GF-D8 (cell line): ENCODE results near the gene WDR4.
"Not testable (repeated sequence)": the region's sequence is repeated elsewhere in the genome, so short reads cannot be mapped to it uniquely, and the experiment has no call there.

Experiments used
- DNase-seq: peaks from one replicate; lab custom pipeline; 2025; lab: John Stamatoyannopoulos, UW

The WDR4 gene

DNA sequence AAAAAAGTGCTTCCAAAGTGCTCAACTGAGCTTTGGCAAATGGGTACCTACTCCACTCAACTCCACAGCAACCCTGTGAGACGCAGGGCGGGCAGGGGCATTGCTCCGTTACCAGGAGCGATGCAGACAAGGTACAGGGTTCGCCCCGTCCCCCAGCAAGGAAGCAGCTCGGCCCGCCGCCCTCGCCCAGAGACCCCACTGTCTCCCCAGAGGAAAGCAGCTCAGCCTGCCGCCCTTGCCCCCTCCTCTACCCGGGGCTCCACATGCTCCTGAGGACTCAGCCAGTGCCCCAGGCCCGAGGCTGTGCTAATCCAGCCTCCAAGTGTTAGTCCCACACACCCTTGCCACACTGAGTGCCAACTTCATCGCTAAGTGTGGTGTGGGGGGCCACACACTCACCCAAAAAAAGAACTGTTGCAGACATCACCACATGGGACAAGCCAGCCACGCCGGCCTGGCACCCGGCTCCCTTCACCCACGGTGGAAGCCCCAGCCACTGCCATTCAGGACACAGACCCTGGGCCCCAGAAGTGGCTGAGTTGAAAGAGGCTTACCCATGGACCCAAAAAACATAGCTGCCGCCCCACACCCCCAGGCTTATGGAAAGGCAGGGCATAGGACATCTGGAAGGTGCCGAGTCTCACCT, 26.3 kb downstream of the WDR4 start:
- no peak for DNase-seq

DNA sequence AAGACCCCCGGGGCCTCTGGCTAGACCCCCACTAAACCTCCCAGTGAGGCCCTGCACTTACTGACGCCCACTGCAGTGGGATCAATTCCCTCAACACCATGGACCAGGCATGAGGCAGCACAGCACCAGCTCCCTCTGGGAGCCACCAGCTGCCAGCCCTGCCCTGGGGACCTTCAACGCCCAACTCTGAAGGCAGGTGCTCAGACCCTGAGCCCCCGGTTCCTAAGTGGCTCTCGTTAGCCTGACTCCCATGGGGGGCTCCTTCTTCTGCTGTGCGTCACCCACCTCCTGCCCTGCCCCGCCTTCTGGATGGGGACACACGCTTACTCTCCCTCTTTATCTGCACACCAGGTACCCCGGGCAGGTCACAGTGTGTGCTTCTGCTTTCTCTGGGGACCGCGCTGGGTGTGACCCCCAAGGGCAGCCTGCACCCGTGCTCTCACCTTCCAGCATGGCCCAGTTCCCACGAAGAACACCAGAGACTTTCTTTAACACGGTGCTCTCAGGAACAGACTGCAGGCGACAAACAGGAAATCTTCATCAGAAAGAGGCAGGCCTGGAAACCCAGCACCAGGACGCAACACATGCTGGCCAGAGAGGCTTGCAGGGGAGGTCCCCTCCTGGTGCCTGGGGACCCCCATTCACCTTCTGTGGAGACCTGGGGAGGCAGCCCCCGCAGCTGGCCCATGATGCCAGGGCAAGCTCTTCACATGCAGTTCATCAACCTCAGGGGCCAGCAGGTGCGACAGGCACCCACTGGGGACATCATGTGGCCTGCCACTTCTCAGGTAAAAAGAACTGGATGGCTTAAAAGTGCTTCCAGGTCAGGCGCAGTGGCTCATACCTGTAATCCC, 27.3 kb downstream of the WDR4 start:
- no peak for DNase-seq

DNA sequence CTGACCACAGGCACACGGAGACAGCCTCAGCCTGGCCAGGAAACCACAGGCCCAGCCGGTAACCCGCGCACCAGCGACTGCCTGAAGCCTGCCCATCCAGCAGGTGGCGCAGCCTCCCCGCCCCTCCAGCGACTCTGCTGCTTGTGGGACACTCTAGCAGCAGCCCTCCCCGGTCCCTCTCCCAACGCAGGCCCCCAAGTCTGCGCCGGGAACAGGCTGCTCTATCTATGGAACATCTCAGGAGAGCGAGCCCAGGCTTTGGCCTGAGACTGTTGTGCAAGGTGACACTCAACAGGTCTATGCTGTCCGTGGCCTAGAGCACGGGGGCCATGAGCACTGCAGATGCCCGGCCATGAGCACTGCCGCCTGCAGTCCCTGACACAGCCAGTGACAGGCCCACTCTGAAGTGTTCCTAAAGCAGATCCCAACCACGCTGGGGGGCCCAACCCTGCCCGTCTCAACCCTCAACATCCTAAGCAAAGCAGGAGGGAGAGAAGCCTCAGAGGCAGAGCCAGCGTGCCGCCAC, 28.4 kb downstream of the WDR4 start:
- DNase-seq: no peak

DNA sequence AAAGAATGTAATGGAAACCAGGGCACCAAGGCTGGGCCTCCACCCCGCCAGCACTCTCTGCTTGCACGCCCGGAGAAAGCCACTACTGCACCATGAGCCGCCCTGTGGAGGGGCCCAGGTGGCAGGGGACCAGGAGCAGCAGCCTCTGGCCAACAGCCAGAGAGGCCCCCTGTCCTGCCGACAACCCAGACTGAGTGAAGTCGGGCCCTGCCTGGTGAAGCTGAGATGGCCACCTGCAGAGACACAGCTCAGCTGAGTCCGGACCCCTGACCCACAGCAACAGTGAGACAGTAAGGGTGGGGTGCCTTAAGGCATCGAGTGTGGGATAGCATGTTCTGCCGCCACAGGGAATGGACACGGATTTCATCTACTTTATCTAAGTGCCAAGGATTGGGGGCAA, 28.9 kb downstream of the WDR4 start:
- DNase-seq: no peak

DNA sequence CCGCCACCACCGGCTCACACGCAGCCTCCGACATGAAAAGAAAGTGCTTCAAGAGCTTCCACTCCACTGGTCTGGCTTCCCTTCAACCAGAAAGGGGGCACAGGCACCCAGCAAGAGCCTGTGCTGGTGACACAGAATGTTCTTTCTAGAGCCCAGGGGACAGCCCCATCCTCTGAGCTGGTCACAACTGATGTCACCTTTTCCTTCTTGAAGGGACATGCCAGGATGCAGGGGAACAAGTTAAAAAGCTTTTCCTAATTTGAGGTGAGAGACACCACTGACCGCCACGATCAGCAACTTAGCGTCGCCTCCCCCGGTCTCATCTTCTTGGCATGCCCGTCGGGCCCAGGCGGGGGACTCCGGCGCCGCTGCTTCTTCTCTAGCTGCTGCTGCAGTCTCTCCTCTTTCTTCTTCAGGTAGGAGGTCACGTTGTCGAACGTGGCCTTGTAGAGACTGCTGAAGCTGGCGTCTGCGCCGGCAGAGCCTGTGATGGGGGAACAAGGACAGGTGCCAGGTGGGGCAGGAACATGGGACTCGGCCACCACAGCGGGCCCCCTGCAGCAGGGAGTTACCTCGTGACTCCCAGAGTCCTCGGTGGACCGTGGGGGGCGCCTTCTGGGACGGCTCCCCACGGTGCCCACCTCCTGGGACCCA, 29.5 kb downstream of the WDR4 start:
- DNase-seq: no peak

DNA sequence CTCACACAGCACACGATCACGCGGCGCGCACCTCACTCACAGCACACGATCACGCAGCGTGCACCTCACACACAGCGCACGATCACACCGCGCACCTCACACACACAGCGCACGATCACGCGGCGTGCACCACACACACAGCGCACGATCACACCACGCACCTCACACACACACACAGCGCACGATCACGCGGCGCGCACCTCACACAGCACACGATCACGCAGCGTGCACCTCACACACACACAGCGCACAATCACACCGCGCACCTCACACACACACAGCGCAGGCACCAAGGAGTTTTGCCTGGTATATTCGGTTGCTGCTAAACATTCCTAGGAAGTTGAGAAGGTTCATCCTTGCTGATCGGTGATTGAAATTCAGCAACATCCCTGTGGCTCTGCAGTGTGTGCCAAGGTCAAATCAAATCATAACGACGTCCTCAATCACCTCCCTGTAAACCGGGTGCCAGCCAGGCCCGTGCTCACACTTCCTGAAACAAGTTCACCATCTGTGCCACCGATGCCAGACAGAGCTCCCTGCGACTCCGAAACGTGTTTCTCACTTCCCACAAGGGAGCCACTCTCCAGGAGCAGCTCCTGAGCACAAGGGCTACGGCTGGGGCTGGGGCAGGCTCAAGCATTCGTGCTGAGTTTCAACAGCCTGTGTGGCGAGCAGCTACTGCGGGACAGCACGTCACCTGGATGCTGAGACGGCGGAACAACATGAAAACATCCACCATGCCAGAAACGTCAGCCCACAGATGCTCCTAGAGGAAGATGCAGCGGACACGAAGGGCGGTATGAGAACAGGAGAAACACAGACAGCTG, 30.2 kb downstream of the WDR4 start:
- no peak for DNase-seq

DNA sequence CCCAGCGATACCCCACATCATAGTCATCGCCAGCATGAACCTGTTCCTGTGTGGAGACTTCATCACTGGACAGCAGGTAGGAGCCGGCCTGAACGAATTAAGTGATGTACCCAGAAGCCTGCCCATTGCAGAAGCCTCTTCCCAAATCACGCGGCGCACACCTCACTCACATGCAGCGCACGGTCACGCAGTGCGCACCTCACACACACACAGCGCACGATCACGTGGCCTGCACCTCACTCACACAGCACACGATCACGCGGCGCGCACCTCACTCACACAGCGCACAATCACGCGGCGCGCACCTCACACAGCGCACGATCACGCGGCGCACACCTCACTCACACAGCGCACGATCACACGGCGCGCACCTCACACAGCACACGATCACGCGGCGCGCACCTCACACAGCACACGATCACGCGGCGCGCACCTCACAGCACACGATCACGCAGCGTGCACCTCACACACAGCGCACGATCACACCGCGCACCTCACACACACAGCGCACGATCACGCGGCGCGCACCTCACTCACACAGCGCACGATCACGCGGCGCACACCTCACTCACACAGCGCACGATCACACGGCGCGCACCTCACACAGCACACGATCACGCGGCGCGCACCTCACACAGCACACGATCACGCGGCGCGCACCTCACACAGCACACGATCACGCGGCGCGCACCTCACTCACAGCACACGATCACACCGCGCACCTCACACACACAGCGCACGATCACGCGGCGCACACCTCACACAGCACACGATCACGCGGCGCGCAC, 31.0 kb downstream of the WDR4 start:
- DNase-seq: not testable (repeated sequence)

DNA sequence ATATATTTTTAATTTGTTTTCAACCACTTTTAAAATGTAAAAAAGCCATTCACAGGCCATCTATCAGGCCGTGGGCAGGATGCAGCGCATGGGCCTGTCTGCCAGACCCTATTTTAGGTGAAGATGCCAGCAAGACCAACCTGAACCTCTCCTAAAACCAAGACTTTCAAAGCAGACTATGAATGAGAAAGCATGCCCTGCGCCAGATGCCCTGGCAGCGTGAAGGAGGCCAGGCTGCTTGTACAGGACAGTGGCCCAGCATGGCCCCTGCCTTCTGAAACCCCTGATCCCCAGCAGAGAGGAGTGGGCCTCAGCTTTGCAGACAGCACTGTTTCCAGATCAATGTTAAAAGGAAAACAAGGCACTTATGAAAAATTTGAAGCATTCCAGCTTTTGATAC, 31.6 kb downstream of the WDR4 start:
- no peak for DNase-seq

DNA sequence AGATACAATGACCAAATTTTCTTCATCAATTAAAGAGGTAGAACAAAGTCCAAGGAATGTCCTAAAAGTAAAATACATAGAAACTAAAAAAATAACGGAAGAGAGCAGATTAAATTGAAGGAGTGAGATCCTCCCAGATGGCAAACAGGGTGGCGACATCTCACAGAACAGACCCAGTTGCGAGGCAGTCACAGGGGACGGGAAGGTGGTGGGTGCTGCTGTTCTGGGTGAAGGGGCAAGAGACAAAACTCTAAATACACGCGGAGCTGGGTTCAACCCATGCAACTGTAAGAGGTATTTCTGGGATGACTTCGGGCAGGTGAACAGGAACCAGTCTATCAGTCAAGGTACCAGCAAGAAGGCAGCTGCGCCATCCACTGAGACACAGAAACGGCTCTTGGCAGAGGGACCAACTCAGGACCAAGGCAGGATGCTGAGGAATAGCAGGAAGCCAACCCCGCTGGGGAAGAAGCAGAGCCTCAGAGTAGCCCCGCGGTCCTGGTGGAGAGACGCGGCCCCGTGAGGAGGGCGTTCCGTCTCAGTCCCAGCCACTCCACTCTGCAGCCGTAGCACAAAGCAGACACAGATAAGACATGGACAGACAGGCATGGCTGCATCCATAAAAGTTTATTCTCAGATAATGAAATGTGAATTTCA, 32.2 kb downstream of the WDR4 start:
- DNase-seq: no peak

DNA sequence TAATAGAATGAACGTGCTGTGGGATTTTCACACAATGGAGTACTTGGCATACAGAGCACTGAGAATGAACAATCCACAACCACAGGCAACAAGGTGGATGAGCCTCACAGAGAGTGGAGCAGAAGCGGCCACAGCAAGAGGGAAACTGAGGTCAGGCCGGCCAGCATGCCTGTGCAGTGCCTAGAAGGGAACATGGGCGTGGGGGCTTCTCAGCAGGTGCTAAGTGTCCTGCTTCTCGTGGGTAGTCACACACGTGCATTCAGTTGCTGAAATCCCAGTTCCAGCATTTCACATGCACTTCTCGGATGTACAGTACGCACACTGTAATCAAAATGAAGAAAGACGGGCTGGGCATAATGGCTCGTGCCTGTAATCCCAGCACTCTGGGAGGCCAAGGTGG, 33.1 kb downstream of the WDR4 start:
- DNase-seq: no peak

DNA sequence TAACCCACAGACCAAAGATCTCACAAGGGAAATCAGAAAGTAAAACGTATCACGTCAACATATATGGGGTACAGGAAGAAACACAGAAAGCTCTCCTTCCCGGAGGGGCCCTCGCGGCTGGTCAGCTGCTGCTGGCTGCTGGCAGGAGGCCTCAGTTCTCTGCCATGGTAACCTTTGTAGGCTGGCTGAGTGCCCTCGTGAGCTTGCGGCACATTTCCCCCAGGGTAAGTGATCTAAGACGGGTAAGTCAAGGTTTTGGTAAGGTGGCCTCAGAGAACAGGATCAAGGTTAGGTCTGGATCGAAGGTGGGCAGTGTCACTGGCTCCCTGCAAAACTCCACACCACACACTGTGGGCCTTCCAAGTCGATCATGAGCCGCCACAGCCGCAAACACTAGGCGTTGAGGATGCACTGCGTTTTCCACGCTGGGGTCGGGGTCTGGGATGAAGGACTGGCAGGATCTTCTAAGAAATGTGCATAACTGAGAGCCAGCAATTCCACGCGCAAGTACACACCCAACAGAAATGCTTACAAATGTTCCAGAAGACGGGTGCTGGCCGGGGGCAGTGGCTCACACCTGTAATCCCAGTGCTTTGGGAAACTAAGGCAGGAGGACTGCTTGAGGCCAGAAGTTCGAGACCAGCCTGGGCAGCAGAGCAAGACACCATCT, 33.9 kb downstream of the WDR4 start:
- no peak for DNase-seq

DNA sequence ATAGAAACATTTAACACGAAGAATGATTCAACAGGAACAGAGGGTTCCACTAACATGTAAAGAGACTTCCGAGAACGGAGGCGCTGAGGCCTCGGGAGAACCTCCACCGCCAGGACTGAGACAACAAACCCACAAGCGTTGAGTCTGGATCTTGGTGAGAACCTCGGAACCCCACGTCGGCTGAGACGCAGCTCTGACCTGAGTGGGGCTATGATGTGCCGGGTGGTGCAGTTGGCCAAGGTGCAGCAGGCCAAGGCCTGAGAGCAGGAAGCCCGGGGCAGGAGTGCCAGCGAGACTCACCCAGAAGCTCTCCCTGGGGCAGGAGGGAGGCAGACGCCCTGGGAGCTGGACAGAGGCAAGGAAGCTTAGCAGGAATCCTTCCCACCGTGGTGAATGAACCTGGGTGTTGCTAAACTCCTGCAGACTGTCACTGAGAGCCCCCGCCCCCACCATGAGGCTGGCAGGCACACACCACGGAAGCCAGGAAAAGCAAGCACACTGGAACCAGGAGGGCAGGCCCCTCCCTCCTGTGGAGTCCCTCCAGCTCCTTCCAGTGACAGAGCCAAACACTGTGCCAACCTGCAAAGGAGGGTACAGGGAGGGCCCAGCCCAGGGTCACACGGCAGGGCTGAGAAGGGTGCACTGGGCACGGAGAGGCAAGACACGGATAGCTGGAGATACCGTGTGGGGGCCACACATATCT, 34.8 kb downstream of the WDR4 start:
- DNase-seq: no peak

DNA sequence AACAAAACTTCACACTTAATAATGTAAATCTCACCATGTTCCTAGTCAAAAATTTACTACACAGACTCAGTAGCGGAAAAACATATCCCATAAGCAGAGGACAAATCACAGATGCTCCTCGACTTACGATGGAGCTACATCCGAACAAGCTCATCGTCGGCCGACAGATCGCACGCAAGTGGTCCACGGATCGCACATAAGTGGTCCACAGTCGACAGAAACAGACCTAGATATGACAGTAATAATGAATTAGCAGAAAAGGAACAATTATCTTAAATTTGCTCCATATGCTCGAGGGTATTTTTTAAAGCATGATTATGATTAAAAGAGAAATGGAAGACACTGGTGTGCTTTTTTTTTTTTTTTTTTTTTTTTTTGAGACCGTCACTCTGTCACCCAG, 36.3 kb downstream of the WDR4 start:
- DNase-seq: no peak

DNA sequence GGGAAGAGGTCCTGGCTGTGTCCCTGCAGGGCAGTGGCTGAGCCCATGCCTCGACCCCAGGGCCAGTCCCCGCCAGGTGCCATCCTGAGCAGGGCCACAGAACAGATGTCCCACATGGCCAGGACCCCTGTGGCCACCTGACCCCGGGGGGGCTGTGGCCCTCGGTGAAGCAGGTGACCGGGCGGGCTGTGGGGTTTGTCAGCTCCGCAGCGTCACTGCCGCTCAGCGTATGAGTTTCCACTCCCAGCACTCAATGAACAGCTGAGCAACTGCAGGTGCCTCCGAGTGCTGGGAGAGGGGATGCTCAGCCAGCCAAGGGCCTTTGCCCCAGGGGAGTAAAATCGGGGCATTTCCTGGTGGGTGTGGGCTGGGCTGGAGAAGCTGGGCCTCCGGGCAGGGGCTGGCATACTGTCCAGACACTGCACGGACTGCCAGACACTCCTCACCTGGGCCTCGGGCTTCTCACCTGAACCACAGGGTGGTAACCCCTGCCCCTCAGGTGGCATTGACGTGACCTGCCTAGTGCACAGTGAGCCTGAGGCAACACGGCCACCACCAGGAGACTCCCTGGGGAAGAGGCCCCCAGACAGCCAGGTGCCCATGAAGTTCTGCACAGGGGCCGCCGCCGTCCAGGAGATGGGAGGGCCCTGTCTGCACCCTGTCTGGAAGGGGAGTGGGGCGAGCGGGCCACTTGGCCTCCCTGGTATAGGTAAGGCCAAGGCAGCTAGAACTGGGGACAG, 37.3 kb downstream of the WDR4 start:
- not testable (repeated sequence) for DNase-seq

DNA sequence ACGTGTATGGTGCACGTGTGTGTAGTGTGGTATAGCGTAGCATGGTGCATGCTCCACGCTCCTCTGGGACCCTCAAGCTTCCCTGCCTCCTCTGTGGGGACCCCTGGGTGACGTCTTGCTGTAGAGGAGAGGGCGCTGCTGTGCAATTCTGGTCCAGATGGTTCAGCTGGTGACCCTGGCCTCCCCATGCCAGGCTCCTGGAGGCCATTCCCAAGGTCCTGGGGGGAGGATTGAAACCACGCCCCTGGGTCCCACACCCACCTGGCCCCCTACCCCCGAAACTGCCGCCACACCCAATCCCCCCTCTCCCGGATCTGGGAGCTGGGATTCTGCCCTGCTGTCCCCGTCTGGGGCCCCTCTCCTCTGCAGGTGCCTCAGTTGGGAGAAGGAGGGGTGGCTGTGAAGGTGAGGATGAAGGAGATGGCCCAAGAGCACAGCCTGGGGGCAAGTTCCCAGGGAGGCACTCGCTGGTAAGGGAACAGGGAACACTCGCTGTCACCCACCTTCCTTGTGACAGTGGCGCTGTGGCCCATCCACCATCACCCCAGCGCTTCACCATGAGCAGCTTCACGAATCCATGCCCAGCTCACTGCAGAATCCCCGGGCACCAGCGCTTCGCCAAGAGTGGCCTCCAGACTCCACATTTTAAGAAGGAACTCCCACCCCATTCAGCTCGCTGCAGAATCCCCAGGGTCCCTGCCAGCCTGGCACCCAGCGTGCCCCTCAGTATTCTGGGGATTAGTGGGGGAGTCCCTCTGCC, 38.0 kb downstream of the WDR4 start:
- DNase-seq: no peak

DNA sequence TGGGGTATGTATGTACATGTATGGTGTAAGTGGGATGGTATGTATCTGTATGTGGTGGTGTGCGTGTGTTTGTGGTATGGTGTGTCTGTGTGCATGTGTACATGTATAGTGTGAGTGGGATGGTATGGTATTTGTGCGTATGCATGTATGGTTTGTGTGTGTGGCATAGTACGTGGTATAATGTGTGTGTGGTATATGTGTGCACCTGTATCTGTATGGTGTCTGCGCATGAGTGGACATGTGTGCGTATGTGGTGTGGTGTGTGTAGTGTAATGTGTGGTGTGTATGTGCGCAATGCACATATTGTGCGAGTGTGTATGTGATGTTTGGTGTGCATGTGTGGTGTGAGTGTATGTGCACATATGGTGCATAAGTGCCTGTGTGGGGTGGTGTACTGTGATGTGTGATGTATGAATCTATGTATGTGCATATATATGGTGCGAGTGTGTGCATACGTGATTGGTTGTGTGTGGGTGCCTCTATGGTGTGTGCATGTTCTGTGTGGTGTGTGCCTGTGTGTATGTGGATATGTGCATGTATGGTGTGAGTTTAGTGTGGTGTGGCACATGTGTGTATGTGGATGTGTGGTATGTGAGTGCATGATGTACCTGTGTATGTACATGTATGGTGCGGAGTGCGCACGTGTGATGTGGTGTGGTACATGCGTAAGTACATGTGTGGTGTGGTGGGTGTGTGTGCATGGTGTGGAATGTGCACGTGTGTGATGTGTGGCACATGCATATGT, 38.8 kb downstream of the WDR4 start:
- no peak for DNase-seq
